ENCODE measurements around the gene ZBTB17. TPM values are rescaled to one million over a fixed set of nuclear protein-coding genes. Genes with fewer than 3 reads are reported as not detected.

ZBTB17 gene
- total and polyA plus RNA-seq, 2 experiments from 2014 or later = 21.9 to 26.6 TPM

GRCh38 chr1:16006010-16006409, 30.1 kb upstream of the ZBTB17 start (continued):
- TF ChIP-seq ZNF462 (CRISPR knock-in tag; IDR thresholded peaks at IDR 0.05) (no peak), NANOG (IDR thresholded peaks at IDR 0.05; ENCODE audit: borderline replicate concordance) (no peak), ZNF331 (CRISPR knock-in tag; IDR thresholded peaks at IDR 0.05; ENCODE audit: low read depth) (no peak), ETS1 (IDR thresholded peaks at IDR 0.05) (no peak)

GRCh38 chr1:16005597-16005996, 29.7 kb upstream of the ZBTB17 start:
- no peaks in the 10 kb centered on the region for H3K36me3 Mint-ChIP-seq (ENCODE audit: low read depth)
- Histone ChIP-seq H3K79me2 (replicated peaks; ENCODE audit: insufficient read depth) (no peaks in the 10 kb centered on the region), H4K20me1 (replicated peaks; ENCODE audit: insufficient read depth) (no peaks in the 10 kb centered on the region), H2AFZ (no peak overlapping the region), H3K36me3 (ENCODE audit: insufficient read depth) (no peaks in the 10 kb centered on the region), H3F3A (replicated peaks; ENCODE audit: low read depth) (0 out of 2 replicates have a peak, but pooled peaks cover 2% of the 10 kb centered on the region), H3K27ac (ENCODE audit: low read depth) (no peak overlapping the region), H3K27me3 (ENCODE audit: insufficient read depth) (no peaks in the 10 kb centered on the region), H3K4me1 (ENCODE audit: insufficient read depth) (no peaks in the 10 kb centered on the region), H3K9me2 (ENCODE audit: insufficient read depth) (no peaks in the 10 kb centered on the region), H3K4me3 (no peak overlapping the region), H3K4me2 (no peak overlapping the region)
- no peak overlapping the region for H3K4me3 Mint-ChIP-seq
- peaks cover 4% of the 10 kb centered on the region for H3K27me3 Mint-ChIP-seq (ENCODE audit: insufficient read depth, low read depth, poor library complexity)
- peaks cover 13% of the 10 kb centered on the region; the same call in 2 of the 3 replicates for H3K4me1 Mint-ChIP-seq
- no peak for DNase-seq (ENCODE audit: low spot score)
- no peaks in the 10 kb centered on the region for H3K9me3 Mint-ChIP-seq
- H3K27ac Mint-ChIP-seq = no peak overlapping the region
- ATAC-seq = no peak
- TF ChIP-seq ZNF462 (CRISPR knock-in tag; IDR thresholded peaks at IDR 0.05) (no peak), CTCF (conservative IDR thresholded peaks at IDR 0.05; ENCODE audit: low read depth in 2 of 2) (no peak), ZNF331 (CRISPR knock-in tag; IDR thresholded peaks at IDR 0.05; ENCODE audit: low read depth) (no peak), NANOG (IDR thresholded peaks at IDR 0.05; ENCODE audit: borderline replicate concordance) (no peak)

All from GM23338 (cell line).